NOMO-1 treated with DMSO at 0.1 percent for 48 hours (cell line): ENCODE measurements around the gene TDO2.
"Not testable (repeated sequence)": the region's sequence is repeated elsewhere in the genome, so short reads cannot be mapped to it uniquely, and the experiment has no call there.

Experiments
- DNase-seq: peaks from one replicate; lab custom pipeline; 2025; ENCODE audit not compliant: unreplicated experiment; lab: John Stamatoyannopoulos, UW

The TDO2 gene

GRCh38 chr4:155906554-155907247, 3.2 kb downstream of the TDO2 start:
- DNase-seq: no peak

- no peak for DNase-seq
Observed at GRCh38 chr4:155907556-155907955, 4.1 kb downstream of the TDO2 start.

DNA sequence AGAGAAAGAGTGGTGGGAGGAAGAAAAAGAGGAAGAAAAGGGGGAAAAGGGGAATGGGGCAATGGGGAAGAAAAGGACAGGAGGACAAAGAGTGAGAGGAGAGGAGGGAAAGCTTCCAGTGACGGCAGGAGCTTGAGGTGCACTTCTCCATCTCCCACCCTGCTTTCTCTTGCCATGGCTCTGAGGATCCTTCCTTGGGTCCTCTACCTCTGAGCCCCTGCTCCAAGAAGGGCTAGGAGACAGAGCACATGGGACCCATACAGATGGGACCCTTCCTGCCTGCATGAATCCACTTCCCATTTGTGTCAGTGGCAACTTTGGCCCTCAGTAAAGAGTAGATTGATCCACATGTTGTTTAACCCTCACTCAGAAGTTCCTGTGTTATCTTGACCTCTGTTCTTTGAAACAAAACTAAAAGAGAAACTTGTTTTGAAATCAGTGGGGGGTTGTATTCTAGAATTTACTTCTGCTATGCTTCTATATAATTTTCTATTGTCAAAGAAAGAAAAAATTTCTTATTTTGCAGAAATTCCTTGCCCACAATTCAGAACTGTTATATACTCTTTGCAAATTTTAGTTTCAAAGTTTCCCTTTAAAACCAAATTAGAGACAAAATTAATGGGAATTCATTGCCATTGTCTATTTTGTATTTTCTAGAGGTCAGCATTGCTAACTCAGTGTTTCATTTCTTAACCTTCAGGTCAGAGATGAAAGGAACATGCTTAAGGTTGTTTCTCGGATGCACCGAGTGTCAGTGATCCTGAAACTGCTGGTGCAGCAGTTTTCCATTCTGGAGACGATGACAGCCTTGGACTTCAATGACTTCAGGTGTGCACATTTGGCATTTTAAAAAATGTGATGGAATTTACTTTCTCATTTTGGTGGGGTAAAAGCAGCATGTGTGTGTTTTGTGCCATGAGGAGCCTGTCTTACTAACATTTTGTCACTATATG, 5.0 kb downstream of the TDO2 start:
- DNase-seq: peak; percentile 11

- no peak for DNase-seq
Observed at GRCh38 chr4:155909615-155910226, 6.2 kb downstream of the TDO2 start.

GRCh38 chr4:155911905-155912304, 8.4 kb downstream of the TDO2 start:
- no peak for DNase-seq

GRCh38 chr4:155914782-155915181, 11.3 kb downstream of the TDO2 start:
- no peak for DNase-seq

GRCh38 chr4:155921597-155921996, 18.1 kb downstream of the TDO2 start:
- DNase-seq: no peak

GRCh38 chr4:155924637-155925036, 21.1 kb downstream of the TDO2 start:
- no peak for DNase-seq

- DNase-seq: peak; percentile 42
Observed at GRCh38 chr4:155929833-155930232, 26.3 kb downstream of the TDO2 start.

- DNase-seq: no peak
Observed at GRCh38 chr4:155930330-155930729, 26.8 kb downstream of the TDO2 start.

- DNase-seq: no peak
Observed at GRCh38 chr4:155931634-155932033, 28.1 kb downstream of the TDO2 start.

DNA sequence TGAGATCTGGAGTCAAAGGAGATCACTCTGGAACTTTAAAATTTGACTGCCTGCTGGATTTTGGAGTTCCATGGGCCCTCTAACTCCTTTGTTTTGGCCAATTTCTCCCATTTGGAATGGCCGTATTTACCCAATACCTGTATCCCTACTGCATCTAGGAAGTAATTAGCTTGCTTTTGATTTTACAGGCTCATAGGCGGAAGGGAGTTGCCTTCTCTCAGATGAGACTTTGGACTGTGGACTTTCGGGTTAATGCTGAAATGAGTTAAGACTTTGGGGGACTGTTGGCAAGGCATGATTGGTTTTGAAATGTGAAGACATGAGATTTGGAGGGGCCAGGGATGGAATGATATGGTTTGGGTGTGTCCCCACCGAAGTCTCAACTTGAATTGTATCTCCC, 31.1 kb downstream of the TDO2 start:
- DNase-seq: not testable (repeated sequence)

DNA sequence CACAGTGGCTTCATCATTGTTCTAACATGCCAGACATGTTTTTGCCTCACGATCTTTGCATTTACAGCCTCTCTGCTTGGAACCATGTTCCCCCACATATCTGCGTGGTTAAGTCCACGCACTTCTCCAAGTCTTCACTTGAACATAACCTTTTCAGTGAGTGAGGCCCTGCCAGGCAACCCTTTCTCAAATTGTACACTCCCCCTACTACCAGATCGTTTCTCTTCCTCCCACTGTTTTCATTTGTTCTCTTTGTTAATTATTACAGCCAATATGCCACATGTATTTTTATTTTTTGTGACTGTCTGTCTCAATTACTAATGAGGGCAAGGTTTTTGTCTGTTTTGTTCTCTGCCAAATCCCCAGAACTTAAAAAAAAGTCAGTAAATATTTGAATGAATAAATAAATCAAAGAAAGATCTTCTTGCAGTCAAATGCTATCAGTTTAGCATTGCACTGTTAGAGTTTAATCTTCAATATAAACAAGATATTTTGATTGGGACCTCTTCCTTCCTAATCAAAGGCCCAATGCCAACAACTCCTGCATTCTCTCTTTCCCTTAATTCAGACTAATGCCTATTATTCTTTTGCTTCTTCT, 32.0 kb downstream of the TDO2 start:
- no peak for DNase-seq

DNA sequence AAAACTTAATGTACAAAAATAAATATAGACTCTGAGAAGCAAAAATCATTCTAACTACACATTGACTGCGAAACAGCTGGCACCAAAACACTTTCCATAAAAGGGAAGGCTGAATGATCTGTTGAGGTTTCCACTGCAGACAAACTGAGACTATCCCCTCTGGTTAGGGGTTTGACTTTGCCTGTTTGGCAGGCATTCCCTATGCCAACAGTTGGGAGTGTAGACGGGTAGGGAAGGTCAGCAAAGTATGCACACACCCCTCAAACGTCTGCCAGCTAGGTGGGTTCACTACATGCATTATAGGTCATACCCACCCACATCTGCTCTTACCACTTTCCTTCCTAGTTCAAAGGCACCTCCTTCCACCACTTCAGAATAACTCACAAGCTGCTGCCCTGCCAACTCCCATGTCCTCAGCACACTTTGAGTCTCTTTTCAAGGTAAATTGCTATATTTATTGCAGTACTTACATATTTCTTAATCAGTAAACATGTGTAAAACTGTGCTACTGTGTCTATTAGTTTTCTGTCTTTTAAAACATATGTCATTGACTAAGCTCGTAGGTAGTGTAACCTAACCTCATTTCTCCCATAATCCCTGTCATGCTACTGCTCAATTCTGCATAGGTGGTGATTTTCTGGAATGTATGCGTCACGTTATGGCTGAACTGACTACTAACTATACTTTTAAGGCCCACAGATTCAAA, 37.7 kb downstream of the TDO2 start:
- no peak for DNase-seq

GRCh38 chr4:155941820-155942219, 38.3 kb downstream of the TDO2 start:
- DNase-seq: no peak

GRCh38 chr4:155943605-155944291, 40.3 kb downstream of the TDO2 start:
- DNase-seq: no peak

DNA sequence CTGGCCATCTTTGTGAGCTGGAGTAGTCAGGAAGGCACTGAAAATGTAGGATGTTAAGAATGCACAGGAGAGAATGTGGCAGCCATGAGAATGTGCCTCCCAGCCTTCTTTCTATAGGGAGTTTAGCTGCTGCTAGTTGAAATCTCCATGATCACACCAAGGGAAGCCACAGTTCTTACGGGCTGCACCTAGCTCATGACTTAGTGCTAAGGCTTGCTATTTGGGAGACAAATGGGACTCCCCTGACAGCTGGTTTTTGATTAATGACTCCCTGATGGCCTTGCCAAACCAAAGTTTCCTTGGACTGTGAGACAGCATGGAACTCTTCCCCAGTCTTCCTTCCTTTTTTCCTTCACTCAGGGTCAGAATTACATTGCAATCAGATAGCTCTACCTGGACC, 41.0 kb downstream of the TDO2 start:
- no peak for DNase-seq

- peak; percentile 2 for DNase-seq
Observed at GRCh38 chr4:155946486-155946885, 43.0 kb downstream of the TDO2 start.

DNA sequence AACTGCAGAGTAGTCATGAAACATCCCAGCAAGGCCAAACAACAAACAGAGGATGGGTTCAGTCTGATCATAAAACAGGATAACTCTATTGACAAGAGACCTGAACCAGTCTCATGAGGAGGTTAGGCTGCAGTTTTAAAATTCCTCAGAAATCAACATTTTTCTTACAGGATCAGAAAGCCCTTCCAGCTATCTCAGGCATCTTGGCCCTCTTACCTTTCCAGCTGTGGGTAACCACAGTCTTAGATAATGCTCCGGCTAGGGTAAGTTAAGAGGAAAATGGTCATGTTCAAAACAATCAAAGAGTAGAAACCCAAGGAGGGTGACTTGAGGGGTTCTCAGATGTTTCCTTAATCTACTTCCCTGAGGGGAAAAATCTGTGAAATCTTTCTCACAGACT, 45.0 kb downstream of the TDO2 start:
- no peak for DNase-seq

- DNase-seq: no peak
Observed at GRCh38 chr4:155950461-155950860, 47.0 kb downstream of the TDO2 start.
